H1 (cell line): Measurements from ENCODE around the gene TRIM38.

Source experiments
- CHD2 ChIP-seq: IDR thresholded peaks from 2 replicates; pipeline ENCODE4 v1.6.1; 2012; ENCODE audit warnings: low read length, improper control_type of control experiment
- CTCF ChIP-seq, 3 experiments: IDR thresholded peaks; 1 replicate in 2 of 3; 2 replicates in 1 of 3; pipeline versions ENCODE4 v1.5.1 to v1.6.1; 2011; ENCODE audit warnings: low read length in 3 of 3, mild to moderate bottlenecking in 3 of 3, inconsistent platforms in 2 of 3, low read depth in 1 of 3, moderate library complexity in 1 of 3; ENCODE audit not compliant: insufficient read depth in 1 of 3; ENCODE audit errors: control extremely low read depth in 1 of 3
- GABPA ChIP-seq: IDR thresholded peaks from 2 replicates; pipeline ENCODE4 v1.6.1; 2011; ENCODE audit warnings: mild to moderate bottlenecking, low read length, moderate library complexity, borderline replicate concordance; ENCODE audit not compliant: insufficient read depth
- MAFK ChIP-seq: IDR thresholded peaks from 2 replicates; pipeline ENCODE4 v1.6.1; 2012; ENCODE audit warnings: low read depth, mild to moderate bottlenecking, improper control_type of control experiment, low read length
- MAX ChIP-seq: IDR thresholded peaks from 2 replicates; pipeline ENCODE4 v1.6.1; 2012; ENCODE audit warnings: inconsistent platforms
- NRF1 ChIP-seq: IDR thresholded peaks from 2 replicates; pipeline ENCODE4 v1.6.1; 2011; ENCODE audit warnings: mild to moderate bottlenecking, low read depth, low read length, improper control_type of control experiment
- POU5F1 ChIP-seq: IDR thresholded peaks from 2 replicates; pipeline ENCODE4 v1.6.1; 2011; ENCODE audit warnings: low read depth, mild to moderate bottlenecking, low read length, moderate library complexity
- RAD21 ChIP-seq, 2 experiments: IDR thresholded peaks in 1 of 2; conservative IDR thresholded peaks in 1 of 2; 2 replicates each; pipeline ENCODE4 v1.6.1; 2011; ENCODE audit warnings: low read depth in 2 of 2, low read length in 2 of 2, improper control_type of control experiment in 1 of 2, inconsistent platforms in 1 of 2, mild to moderate bottlenecking in 1 of 2, moderate library complexity in 1 of 2
- RFX5 ChIP-seq: IDR thresholded peaks from 2 replicates; pipeline ENCODE4 v1.6.1; 2011; ENCODE audit warnings: low read depth, low read length, improper control_type of control experiment, borderline replicate concordance
- SIN3A ChIP-seq, 2 experiments: IDR thresholded peaks in 1 of 2; conservative IDR thresholded peaks in 1 of 2; 2 replicates each; pipeline ENCODE4 v1.6.1; 2011 to 2012; ENCODE audit warnings: low read length in 2 of 2, improper control_type of control experiment in 1 of 2, low read depth in 1 of 2, mild to moderate bottlenecking in 1 of 2
- SP1 ChIP-seq: IDR thresholded peaks from 2 replicates; pipeline ENCODE4 v1.6.1; 2011; ENCODE audit warnings: low read depth, low read length
- USF2 ChIP-seq: IDR thresholded peaks from 2 replicates; pipeline ENCODE4 v1.6.1; 2011; ENCODE audit warnings: low read length, improper control_type of control experiment

GRCh38 chr6:25952535-25952934 lies 10.1 kb upstream of the TRIM38 start:
- TF ChIP-seq SP1 (no peak), SIN3A (conservative IDR thresholded peaks at IDR 0.05 in 1 of 2, IDR thresholded peaks at IDR 0.05 in 1 of 2; ENCODE audit: low read depth in 1 of 2, low read length in 2 of 2) (no peak), CTCF (IDR thresholded peaks at IDR 0.05; ENCODE audit: control extremely low read depth in 1 of 3, insufficient read depth in 1 of 3, low read depth in 1 of 3, low read length in 3 of 3) (no peak), RFX5 (no peak), GABPA (no peak), NRF1 (no peak), POU5F1 (no peak), USF2 (no peak), MAFK (no peak), CHD2 (no peak), RAD21 (IDR thresholded peaks at IDR 0.05 in 1 of 2, conservative IDR thresholded peaks at IDR 0.05 in 1 of 2; ENCODE audit: low read depth in 2 of 2, low read length in 2 of 2) (no peak), MAX (no peak)
